ENCODE results near the gene MCUR1. TPM values are rescaled to one million over a fixed set of nuclear protein-coding genes. Genes with fewer than 3 reads are reported as not detected.
"Not testable (repeated sequence)": the region's sequence is repeated elsewhere in the genome, so short reads cannot be mapped to it uniquely, and the experiment has no call there.

Gene MCUR1
- total and polyA plus RNA-seq, 2 of the 13 experiments (the other 11 are each of a cell fraction or from before 2014, with no cell fraction given): 8.0 to 29.6 TPM

GRCh38 chr6:13828656-13829301 is 14.4 kb upstream of the MCUR1 start (continued):
- TF ChIP-seq ZNF644 (CRISPR knock-in tag; IDR thresholded peaks at IDR 0.05; ENCODE audit: low read depth) (0 out of 2 replicates have a peak, but pooled peaks have one; percentile 12), ZMYM2 (CRISPR knock-in tag; IDR thresholded peaks at IDR 0.05) (peak; percentile 88), SALL1 (CRISPR knock-in tag; IDR thresholded peaks at IDR 0.05) (peak; percentile 54; the same call in 1 of the 2 replicates), GATAD2A (CRISPR knock-in tag; IDR thresholded peaks at IDR 0.05) (0 out of 2 replicates have a peak, but pooled peaks have one; percentile 47), FOXP4 (CRISPR knock-in tag; IDR thresholded peaks at IDR 0.05) (peak; percentile 26; the same call in 1 of the 2 replicates), HNF1A (CRISPR knock-in tag; IDR thresholded peaks at IDR 0.05; ENCODE audit: borderline replicate concordance) (0 out of 2 replicates have a peak, but pooled peaks have one; percentile 39), TFE3 (CRISPR knock-in tag; IDR thresholded peaks at IDR 0.05) (peak; percentile 90), HOMEZ (CRISPR knock-in tag; IDR thresholded peaks at IDR 0.05; ENCODE audit: low read depth) (peak; percentile 37; the same call in 1 of the 2 replicates), KDM6A (CRISPR knock-in tag; IDR thresholded peaks at IDR 0.05; ENCODE audit: low read depth) (peak; percentile 45; the same call in 1 of the 2 replicates), SETDB1 (CRISPR knock-in tag; IDR thresholded peaks at IDR 0.05; ENCODE audit: borderline replicate concordance) (peak; percentile 66; the same call in 1 of the 2 replicates), HNF4G (IDR thresholded peaks at IDR 0.05; ENCODE audit: borderline replicate concordance, low read depth, low read length) (peak; percentile 75), TBX2 (CRISPR knock-in tag; IDR thresholded peaks at IDR 0.05; ENCODE audit: borderline replicate concordance) (0 out of 2 replicates have a peak, but pooled peaks have one; percentile 27), MLX (CRISPR knock-in tag; IDR thresholded peaks at IDR 0.05) (0 out of 2 replicates have a peak, but pooled peaks have one; percentile 44), ESRRA (CRISPR knock-in tag; IDR thresholded peaks at IDR 0.05; ENCODE audit: low read depth) (peak; percentile 57; the same call in 1 of the 2 replicates), FOXJ3 (CRISPR knock-in tag; IDR thresholded peaks at IDR 0.05; ENCODE audit: borderline replicate concordance) (0 out of 2 replicates have a peak, but pooled peaks have one; percentile 67), SOX13 (IDR thresholded peaks at IDR 0.05) (peak; percentile 74), SOX13 (CRISPR knock-in tag; conservative IDR thresholded peaks at IDR 0.05 in 1 of 2, IDR thresholded peaks at IDR 0.05 in 1 of 2) (peak in 1 of 2 experiments; percentile 85; a peak in 2 of 4 replicates)
- not testable (repeated sequence) for TF ChIP-seq HNF1A (IDR thresholded peaks at IDR 0.05; ENCODE audit: low read depth); HNF4G (CRISPR knock-in tag; IDR thresholded peaks at IDR 0.05; ENCODE audit: borderline replicate concordance, low read depth)

All from HepG2 (cell line).